Muscle layer of colon (tissue), 2 donors: Measurements from ENCODE around the gene AXDND1.
"Not testable (repeated sequence)": the region's sequence is repeated elsewhere in the genome, so short reads cannot be mapped to it uniquely, and the experiment has no call there.

Experiments
- H3K27ac ChIP-seq: one replicate; pipeline ENCODE4 v1.7.0; 2013; ENCODE audit warnings: low read depth, mild to moderate bottlenecking, low read length, moderate library complexity
- H3K27me3 ChIP-seq, 2 donors: one replicate each; pipeline ENCODE4 v1.7.0; 2013; ENCODE audit warnings: low read length in 2 of 2, mild to moderate bottlenecking in 2 of 2; ENCODE audit not compliant: insufficient read depth in 2 of 2, control insufficient read depth in 1 of 2
- H3K36me3 ChIP-seq: one replicate; pipeline ENCODE4 v1.7.0; 2013; ENCODE audit warnings: mild to moderate bottlenecking, low read length; ENCODE audit not compliant: insufficient read depth
- H3K4me1 ChIP-seq: one replicate; pipeline ENCODE4 v1.7.0; 2013; ENCODE audit warnings: mild to moderate bottlenecking, low read length; ENCODE audit not compliant: insufficient read depth
- H3K4me3 ChIP-seq, 2 donors: one replicate each; pipeline ENCODE4 v1.7.0; 2013; ENCODE audit warnings: low read length in 2 of 2, low read depth in 1 of 2, mild to moderate bottlenecking in 1 of 2, moderate library complexity in 1 of 2
- H3K9ac ChIP-seq: one replicate; pipeline ENCODE4 v1.7.0; 2013; ENCODE audit warnings: low read length
- H3K9me3 ChIP-seq: one replicate; pipeline ENCODE4 v1.7.0; 2013; ENCODE audit warnings: mild to moderate bottlenecking, low read length
- donor health status: abdominal sarcoma.
- donor health status: Adenocarcinoma of cecum.

AXDND1 gene

GRCh38 chr1:179440301-179440700 is 74.5 kb downstream of the AXDND1 start:
- H3K9ac ChIP-seq, H3K27ac ChIP-seq, H3K4me1 ChIP-seq, H3K9me3 ChIP-seq, H3K4me3 ChIP-seq, H3K36me3 ChIP-seq, H3K27me3 ChIP-seq: not testable (repeated sequence)

GRCh38 chr1:179440971-179441370 is 75.2 kb downstream of the AXDND1 start:
- Histone ChIP-seq H3K27me3 (no peaks in the 10 kb centered on the region), H3K9ac (no peak overlapping the region), H3K27ac (no peak overlapping the region), H3K4me1 (no peaks in the 10 kb centered on the region), H3K4me3 (no peak overlapping the region), H3K36me3 (no peaks in the 10 kb centered on the region), H3K9me3 (no peaks in the 10 kb centered on the region)

- Histone ChIP-seq H3K9ac (no peak overlapping the region), H3K4me3 (no peak overlapping the region), H3K4me1 (no peaks in the 10 kb centered on the region), H3K27ac (no peak overlapping the region), H3K9me3 (no peaks in the 10 kb centered on the region), H3K27me3 (no peaks in the 10 kb centered on the region), H3K36me3 (no peaks in the 10 kb centered on the region)
These were observed 75.7 kb downstream of the AXDND1 start for GRCh38 chr1:179441501-179441900.

- not testable (repeated sequence) for H3K9ac ChIP-seq, H3K27ac ChIP-seq, H3K4me1 ChIP-seq, H3K4me3 ChIP-seq, H3K27me3 ChIP-seq, H3K36me3 ChIP-seq, H3K9me3 ChIP-seq
These were observed 77.1 kb downstream of the AXDND1 start for GRCh38 chr1:179442846-179443245.

- Histone ChIP-seq H3K9ac (no peak overlapping the region), H3K27me3 (no peaks in the 10 kb centered on the region), H3K4me1 (no peaks in the 10 kb centered on the region), H3K36me3 (no peaks in the 10 kb centered on the region), H3K9me3 (no peaks in the 10 kb centered on the region), H3K27ac (no peak overlapping the region), H3K4me3 (no peak overlapping the region)
These were observed 79.8 kb downstream of the AXDND1 start for GRCh38 chr1:179445593-179445992.

GRCh38 chr1:179447489-179447888 is 81.7 kb downstream of the AXDND1 start:
- Histone ChIP-seq H3K9ac (no peak overlapping the region), H3K27ac (no peak overlapping the region), H3K27me3 (no peaks in the 10 kb centered on the region), H3K4me1 (no peaks in the 10 kb centered on the region), H3K4me3 (no peak overlapping the region), H3K36me3 (no peaks in the 10 kb centered on the region), H3K9me3 (no peaks in the 10 kb centered on the region)

DNA sequence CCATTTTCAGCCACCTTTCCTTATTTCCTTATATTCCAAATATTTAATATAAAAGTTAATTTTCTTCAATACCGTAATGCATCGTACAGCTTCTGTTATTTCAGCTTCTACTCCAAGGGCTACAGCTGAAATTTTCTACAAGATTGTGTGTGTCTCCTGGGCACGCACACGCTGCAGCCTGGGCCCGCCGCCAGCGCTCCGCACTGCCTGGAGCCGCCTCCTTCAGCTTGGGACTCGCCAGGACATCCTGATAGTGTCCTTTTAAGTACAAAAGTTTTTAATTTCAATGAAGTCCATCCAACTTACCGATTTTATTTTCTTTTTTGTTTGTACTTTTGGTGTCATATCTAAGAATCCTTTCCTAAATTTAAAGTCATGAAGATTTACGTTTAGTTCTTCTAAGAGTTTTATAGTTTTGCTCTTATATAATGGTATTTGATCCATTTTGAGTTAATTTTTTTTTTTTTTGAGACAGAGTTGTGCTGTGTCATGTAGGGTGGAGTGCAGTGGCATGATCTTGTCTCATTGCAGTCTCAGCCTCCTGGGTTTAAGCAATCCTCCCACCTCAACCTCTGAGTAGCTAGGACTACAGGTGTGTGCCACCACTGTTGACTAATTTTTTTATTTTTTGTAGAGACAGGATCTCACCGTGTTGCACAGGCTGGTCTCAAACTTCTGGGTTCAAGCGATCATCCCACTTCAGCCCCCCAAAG is 82.8 kb downstream of the AXDND1 start:
- no peaks in the 10 kb centered on the region for H3K9me3 ChIP-seq
- H3K9ac ChIP-seq, result no peak overlapping the region
- no peak overlapping the region for H3K27ac ChIP-seq
- no peaks in the 10 kb centered on the region for H3K4me1 ChIP-seq
- no peak overlapping the region for H3K4me3 ChIP-seq
- H3K36me3 ChIP-seq, result no peaks in the 10 kb centered on the region
- H3K27me3 ChIP-seq, result no peaks in the 10 kb centered on the region

DNA sequence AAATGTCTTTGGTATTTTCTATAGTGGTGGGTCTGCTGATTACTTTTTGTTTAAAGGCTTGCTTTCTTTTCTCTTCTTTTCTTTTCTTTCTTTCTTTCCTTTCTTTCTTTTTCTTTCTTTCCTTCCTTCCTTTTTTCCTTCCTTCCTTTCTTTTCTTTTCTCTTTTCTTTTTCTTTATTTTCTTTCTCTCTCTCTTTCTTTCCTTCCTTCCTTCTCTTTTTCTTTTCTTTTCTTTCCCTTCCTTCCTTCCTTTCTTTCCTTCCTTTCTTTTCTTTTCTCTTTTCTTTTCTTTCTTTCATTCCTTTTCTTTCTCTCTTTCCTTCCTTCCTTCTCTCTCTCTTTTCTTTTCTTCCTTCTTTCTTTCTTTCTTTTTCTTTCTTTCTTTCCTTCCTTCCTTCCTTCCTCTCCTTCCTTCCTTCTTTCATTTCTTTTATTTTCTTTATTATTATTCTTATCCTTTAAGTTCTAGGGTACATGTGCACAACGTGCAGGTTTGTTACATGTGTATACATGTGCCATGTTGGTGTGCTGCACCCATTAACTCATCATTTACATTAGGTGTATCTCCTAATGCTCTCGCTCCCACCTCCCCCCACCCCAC is 93.9 kb downstream of the AXDND1 start:
- not testable (repeated sequence) for H3K4me1 ChIP-seq, H3K36me3 ChIP-seq, H3K4me3 ChIP-seq, H3K27me3 ChIP-seq, H3K27ac ChIP-seq, H3K9me3 ChIP-seq, H3K9ac ChIP-seq

- H3K27me3 ChIP-seq, H3K27ac ChIP-seq, H3K4me1 ChIP-seq, H3K4me3 ChIP-seq, H3K9me3 ChIP-seq, H3K36me3 ChIP-seq, H3K9ac ChIP-seq: not testable (repeated sequence)
These were observed 99.9 kb downstream of the AXDND1 start for GRCh38 chr1:179465661-179466060.

DNA sequence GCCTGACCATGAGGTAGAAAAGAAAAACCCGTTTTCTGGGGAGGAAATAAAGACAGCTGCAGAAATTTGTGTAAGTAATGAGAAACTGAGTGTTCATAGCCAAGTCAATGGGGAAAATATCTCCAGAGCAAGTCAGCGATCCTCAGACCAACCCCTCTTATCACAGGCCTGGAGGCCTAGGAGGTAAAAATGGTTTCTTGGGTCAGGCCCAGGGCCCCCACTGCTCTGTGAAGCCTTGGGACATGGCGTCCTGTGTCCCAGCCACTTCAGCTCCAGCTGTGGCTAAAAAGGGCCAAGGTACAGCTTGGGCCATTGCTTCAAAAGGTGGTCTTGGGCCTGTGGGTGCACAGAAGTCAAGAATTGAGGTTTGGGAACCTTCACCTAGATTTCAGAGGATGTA is 108.9 kb downstream of the AXDND1 start:
- H3K4me3 ChIP-seq, result no peak overlapping the region
- H3K36me3 ChIP-seq, result no peaks in the 10 kb centered on the region
- H3K27ac ChIP-seq, result no peak overlapping the region
- H3K9ac ChIP-seq, result no peak overlapping the region
- no peaks in the 10 kb centered on the region for H3K4me1 ChIP-seq
- H3K27me3 ChIP-seq, result no peaks in the 10 kb centered on the region
- H3K9me3 ChIP-seq, result no peaks in the 10 kb centered on the region

DNA sequence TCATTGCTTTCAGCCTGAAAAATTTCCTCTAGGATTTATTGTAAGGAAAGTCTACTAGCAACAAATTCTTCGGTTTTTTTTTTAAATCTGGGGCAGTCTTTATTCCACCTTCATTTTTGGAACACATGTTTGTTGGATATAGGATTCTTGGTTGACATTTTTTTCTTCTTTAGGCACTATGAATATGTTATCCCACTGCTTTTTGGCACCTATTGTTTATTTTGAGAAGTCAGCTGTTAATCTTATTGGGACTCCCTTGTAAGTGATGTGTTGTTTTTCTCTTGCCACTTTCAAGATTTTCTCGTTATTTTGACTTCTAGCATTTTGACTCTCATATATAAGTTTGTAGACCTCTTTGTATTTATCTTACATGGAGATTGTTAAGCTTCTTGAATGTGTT is 110.7 kb downstream of the AXDND1 start:
- Histone ChIP-seq H3K27ac (no peak overlapping the region), H3K9ac (no peak overlapping the region), H3K9me3 (no peaks in the 10 kb centered on the region), H3K4me3 (no peak overlapping the region), H3K4me1 (no peaks in the 10 kb centered on the region), H3K27me3 (no peaks in the 10 kb centered on the region), H3K36me3 (no peaks in the 10 kb centered on the region)

DNA sequence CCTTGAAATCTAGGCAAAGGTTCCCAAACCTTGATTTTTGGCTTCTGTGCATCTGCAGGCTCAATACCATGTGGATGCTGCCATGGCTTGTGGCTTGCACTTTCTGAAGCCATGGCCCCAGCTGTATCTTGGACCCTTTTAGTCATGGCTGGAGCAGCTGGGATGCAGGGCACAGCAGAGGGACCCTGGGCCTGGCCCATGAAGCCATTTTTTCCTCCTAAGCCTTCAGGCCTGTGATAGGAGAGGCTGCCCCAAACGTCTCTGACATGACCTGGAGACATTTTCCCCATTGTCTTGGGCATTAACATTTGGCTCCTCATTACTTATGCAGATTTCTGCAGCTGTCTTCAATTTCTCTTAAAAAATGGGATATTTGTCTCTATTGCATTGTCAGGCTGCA is 112.6 kb downstream of the AXDND1 start:
- no peaks in the 10 kb centered on the region for H3K36me3 ChIP-seq
- H3K4me1 ChIP-seq, result no peaks in the 10 kb centered on the region
- H3K9me3 ChIP-seq, result no peaks in the 10 kb centered on the region
- H3K27ac ChIP-seq, result no peak overlapping the region
- no peaks in the 10 kb centered on the region for H3K27me3 ChIP-seq
- H3K9ac ChIP-seq, result no peak overlapping the region
- no peak overlapping the region for H3K4me3 ChIP-seq
